ENCODE data around the gene ZNF672.

GRCh38 chr1:248802454-248802853, 35.6 kb upstream of the ZNF672 start:
- TF ChIP-seq POLR2A (IDR thresholded peaks at IDR 0.05; ENCODE audit: extremely low read depth, insufficient read length) = no peak
- TF ChIP-seq, protein P1, sequence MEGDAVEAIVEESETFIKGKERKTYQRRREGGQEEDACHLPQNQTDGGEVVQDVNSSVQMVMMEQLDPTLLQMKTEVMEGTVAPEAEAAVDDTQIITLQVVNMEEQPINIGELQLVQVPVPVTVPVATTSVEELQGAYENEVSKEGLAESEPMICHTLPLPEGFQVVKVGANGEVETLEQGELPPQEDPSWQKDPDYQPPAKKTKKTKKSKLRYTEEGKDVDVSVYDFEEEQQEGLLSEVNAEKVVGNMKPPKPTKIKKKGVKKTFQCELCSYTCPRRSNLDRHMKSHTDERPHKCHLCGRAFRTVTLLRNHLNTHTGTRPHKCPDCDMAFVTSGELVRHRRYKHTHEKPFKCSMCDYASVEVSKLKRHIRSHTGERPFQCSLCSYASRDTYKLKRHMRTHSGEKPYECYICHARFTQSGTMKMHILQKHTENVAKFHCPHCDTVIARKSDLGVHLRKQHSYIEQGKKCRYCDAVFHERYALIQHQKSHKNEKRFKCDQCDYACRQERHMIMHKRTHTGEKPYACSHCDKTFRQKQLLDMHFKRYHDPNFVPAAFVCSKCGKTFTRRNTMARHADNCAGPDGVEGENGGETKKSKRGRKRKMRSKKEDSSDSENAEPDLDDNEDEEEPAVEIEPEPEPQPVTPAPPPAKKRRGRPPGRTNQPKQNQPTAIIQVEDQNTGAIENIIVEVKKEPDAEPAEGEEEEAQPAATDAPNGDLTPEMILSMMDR (IDR thresholded peaks at IDR 0.05; ENCODE audit: low read depth, low read length) = no peak
- TF ChIP-seq, protein P2, sequence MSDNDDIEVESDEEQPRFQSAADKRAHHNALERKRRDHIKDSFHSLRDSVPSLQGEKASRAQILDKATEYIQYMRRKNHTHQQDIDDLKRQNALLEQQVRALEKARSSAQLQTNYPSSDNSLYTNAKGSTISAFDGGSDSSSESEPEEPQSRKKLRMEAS (IDR thresholded peaks at IDR 0.05; ENCODE audit: low read depth, low read length) = no peak
